HCT116 (cell line): ENCODE data around the gene SLC22A15.

ENCODE experiments used
- CTCF ChIP-seq, 3 experiments: fragments of 200-600 bp in 1 of 3; sonication (generic) in 1 of 3; IDR thresholded peaks in 2 of 3; conservative IDR thresholded peaks in 1 of 3; 2 replicates each; pipeline ENCODE4 v1.5.1; 2012 to 2017; ENCODE audit warnings: low read depth in 2 of 3, low read length in 2 of 3, antibody characterized with exemption in 1 of 3, borderline replicate concordance in 1 of 3, control low read depth in 1 of 3, mild to moderate bottlenecking in 1 of 3, mixed read lengths in 1 of 3, mixed run types in 1 of 3, moderate library complexity in 1 of 3; ENCODE audit not compliant: insufficient read depth in 1 of 3
- ELF1 ChIP-seq: IDR thresholded peaks from 2 replicates; pipeline ENCODE4 v1.6.1; 2012; ENCODE audit warnings: low read depth, borderline replicate concordance
- EZH2 ChIP-seq: fragments of 200-600 bp; sonication (generic); IDR thresholded peaks from 2 replicates; pipeline ENCODE4 v1.6.1; 2017; ENCODE audit warnings: antibody characterized with exemption, mixed run types
- FOSL1 ChIP-seq: IDR thresholded peaks from 2 replicates; pipeline ENCODE4 v1.6.1; 2012; ENCODE audit warnings: low read depth
- POLR2A ChIP-seq: IDR thresholded peaks from 2 replicates; pipeline ENCODE4 v1.7.0; 2011; ENCODE audit warnings: borderline replicate concordance; ENCODE audit not compliant: insufficient read depth, insufficient read length; ENCODE audit errors: extremely low read depth
- SIN3A ChIP-seq: IDR thresholded peaks from 2 replicates; pipeline ENCODE4 v1.6.1; 2012; ENCODE audit warnings: low read depth
- YY1 ChIP-seq: IDR thresholded peaks from 2 replicates; pipeline ENCODE4 v1.6.1; 2011; ENCODE audit warnings: low read length, low read depth, moderate library complexity, mild to moderate bottlenecking; ENCODE audit not compliant: insufficient replicate concordance; ENCODE audit errors: extremely low read depth

DNA sequence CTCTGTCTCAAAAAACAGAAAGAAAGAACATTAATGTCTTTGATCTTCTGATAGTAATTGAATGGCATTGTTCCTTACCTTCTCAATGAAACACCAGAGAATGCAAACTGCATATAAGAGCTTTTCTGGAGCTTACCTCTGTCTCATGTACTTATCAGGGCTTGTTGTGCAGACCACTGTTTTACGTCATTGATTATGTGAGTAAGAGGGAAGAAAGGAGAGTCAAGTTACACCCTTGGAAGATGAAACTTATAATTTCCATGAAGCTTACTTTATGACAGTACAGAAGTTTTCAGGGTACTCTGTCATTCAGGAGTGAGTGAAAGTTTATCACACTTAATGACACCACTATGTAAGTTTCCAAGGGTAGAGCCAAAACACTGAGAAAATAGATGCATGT, 85.9 kb downstream of the SLC22A15 start:
- TF ChIP-seq SIN3A (no peak), YY1 (no peak), POLR2A (no peak), ELF1 (no peak), FOSL1 (no peak), CTCF (IDR thresholded peaks at IDR 0.05 in 2 of 3, conservative IDR thresholded peaks at IDR 0.05 in 1 of 3; ENCODE audit: borderline replicate concordance in 1 of 3, insufficient read depth in 1 of 3, low read depth in 2 of 3, low read length in 2 of 3) (no peak), EZH2 (no peak)
